D721Med (cell line): ENCODE data around the gene SYT6.

Source experiments
- DNase-seq: peaks from one replicate; pipeline ENCODE4 v3.0.0; 2011; ENCODE audit warnings: low spot score; ENCODE audit not compliant: insufficient read length
- FAIRE-seq: peaks from 2 replicates; lab custom pipeline; 2011; peaks lifted over from hg19 to GRCh38; lab: Jason Lieb, UNC
- CTCF ChIP-seq: IDR thresholded peaks from 2 replicates; pipeline ENCODE4 v1.5.1; 2012; ENCODE audit warnings: mild to moderate bottlenecking, control low read depth; ENCODE audit not compliant: insufficient read depth; ENCODE audit errors: missing control alignments

Gene SYT6

DNA sequence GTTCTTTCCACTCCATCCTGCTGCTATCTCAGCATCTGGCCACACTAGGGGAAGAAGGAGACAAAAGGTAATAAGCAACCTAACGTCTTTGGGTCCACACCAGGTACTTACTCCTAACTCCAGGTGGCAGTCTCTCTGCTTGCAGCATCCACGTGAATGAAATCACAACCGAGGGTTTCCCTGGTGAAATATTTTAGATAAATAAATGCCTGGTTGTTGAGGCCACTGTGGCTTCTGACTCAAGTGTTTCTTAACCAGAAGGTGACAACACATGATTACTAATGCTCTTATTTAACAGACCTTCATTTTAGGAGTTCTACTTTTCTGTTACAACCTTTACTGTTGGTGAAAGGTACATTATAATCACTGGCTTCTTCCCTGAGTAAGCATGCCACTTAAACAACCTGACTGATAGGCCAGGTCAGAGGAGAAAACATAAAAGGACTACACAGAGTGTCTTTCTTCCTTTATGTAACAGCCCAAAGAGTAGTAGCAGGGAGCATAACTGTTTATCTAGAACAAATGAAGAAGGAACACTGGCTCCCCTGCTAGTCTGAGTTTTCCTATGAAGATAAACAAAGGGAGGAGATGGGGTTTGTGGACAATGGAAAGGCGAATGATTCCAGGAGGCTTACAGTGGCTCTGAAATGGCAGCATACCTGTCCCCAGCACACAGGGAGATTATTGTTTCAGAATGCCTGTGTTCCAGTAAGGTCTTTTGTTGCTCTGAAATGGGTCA lies 59.9 kb downstream of the SYT6 start:
- DNase-seq (no peak), FAIRE-seq (no peak)
- TF ChIP-seq CTCF, result no peak

GRCh38 chr1:114092186-114093062 lies 61.2 kb downstream of the SYT6 start:
- no peak for TF ChIP-seq CTCF
- DNase-seq, result no peak
- no peak for FAIRE-seq

GRCh38 chr1:114091711-114092110 lies 62.0 kb downstream of the SYT6 start:
- no peak for TF ChIP-seq CTCF
- DNase-seq (no peak), FAIRE-seq (no peak)

DNA sequence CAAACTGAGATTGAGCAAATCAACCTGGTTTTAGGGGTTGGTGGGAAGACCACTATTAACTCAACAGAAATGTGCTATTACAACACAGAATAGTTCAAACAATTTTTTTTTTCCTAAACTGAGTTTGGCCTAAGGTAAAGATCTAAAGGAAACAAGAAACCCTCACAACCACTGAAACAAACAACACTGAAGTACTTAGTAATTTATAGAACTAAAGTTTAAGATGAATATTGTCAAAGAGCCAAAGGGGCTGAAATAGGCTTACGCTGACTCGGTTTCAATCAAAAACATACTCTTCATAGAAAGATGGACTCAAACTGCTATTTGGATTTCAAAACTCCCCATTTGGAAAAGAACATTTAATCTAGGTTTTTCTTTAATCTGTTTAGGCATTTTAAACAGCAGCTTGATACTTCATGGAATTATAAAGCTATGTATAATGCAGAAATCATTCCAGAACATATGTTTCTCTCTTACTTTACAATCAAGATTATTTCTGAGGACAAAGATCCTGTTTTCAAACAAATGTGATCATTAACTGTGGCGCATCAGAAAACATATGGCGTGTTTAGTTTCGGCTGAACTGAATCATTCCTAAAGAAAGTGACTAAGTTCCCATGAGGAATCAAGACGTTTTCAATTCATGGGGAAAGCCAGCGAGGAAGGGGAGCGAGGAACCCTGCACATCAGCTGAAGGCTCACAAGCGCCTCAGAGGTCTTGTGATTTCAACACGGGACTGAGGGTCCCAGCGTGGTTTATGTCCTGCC lies 62.7 kb downstream of the SYT6 start:
- no peak for TF ChIP-seq CTCF
- DNase-seq (no peak), FAIRE-seq (no peak)

GRCh38 chr1:114089502-114090138 lies 64.0 kb downstream of the SYT6 start:
- no peak for TF ChIP-seq CTCF
- DNase-seq (no peak), FAIRE-seq (no peak)

DNA sequence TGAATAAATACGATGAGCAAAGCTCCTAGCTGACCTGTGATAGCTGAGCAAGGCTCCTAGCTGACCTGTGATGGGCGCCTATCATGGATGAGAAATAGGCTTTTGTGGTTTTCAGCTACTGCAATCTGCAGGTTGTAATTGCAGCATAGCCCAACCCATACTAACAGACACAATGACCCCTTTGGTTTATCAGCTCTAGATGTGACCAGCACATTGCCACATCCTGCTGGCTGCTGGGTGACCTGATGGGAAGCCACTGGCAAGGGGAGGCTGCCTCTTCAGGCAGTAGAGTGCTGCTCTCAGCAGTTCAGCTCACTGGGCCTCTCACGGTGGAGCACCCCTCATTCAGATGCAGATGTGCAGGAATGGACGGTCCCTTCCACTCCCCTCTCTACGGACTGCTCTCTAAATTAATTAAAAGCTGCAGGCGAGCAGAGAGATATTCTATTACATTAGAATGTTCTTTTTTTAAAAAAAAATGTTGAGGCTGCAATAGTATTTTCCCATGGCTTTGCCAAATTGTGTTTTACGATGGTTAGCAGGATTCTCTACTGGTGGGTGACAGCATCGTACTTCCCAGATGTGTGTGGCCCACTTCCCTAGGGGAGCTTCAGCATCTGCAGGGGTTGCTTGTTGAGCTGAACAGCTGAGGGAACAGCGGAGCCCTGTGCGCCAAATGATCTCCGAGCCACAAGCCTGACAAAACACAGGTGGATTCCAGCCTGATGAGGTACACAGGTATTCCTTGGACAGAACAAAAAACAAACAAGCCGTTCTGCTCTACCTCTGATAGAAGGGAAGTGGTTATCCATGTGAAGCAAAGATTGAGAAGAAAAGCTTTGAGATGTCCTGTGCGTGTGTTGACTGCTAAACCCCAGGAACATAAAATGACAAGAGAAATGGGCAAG lies 65.0 kb downstream of the SYT6 start:
- DNase-seq (no peak), FAIRE-seq (no peak)
- TF ChIP-seq CTCF, result no peak
